Ovary (tissue), 9 donors: ENCODE results near the gene DDX56. TPM values are rescaled to one million over a fixed set of nuclear protein-coding genes. Genes with fewer than 3 reads are reported as not detected.

ENCODE experiments used
- DNase-seq, 5 donors: peaks; one replicate each; pipeline ENCODE4 v3.0.0-alpha.2; 2019 to 2020
- H3K27ac ChIP-seq, 2 donors: fragments of 200-600 bp; one replicate each; pipeline versions ENCODE4 v1.5.1 to v1.8.0; 2019 to 2022
- H3K27me3 ChIP-seq: fragments of 200-600 bp; one replicate; pipeline ENCODE4 v1.8.0; 2022
- H3K36me3 ChIP-seq: fragments of 200-600 bp; sonication (generic); one replicate; pipeline ENCODE4 v1.5.1; 2019
- H3K4me1 ChIP-seq: one replicate; pipeline ENCODE4 v1.8.1; 2013; ENCODE audit warnings: mild to moderate bottlenecking, moderate library complexity; ENCODE audit not compliant: insufficient read depth
- H3K4me3 ChIP-seq: fragments of 200-600 bp; sonication (generic); one replicate; pipeline ENCODE4 v1.5.1; 2017
- H3K9me3 ChIP-seq, 2 donors: fragments of 200-600 bp in 1 of 2; sonication (generic) in 1 of 2; one replicate each; pipeline versions ENCODE4 v1.5.1 to v1.8.1; 2013 to 2019; ENCODE audit warnings: mild to moderate bottlenecking in 1 of 2, moderate library complexity in 1 of 2
- EP300 ChIP-seq: sonication (generic); formaldehyde crosslinking; IDR thresholded peaks from one replicate; pipeline ENCODE4 v1.6.1; 2017; ENCODE audit warnings: antibody characterized with exemption
- POLR2A ChIP-seq: fragments of 450-650 bp; IDR thresholded peaks from one replicate; pipeline ENCODE4 v1.6.1; 2017; ENCODE audit warnings: antibody characterized with exemption, mild to moderate bottlenecking, moderate library complexity
- WGBS, 3 donors: extraction: QIAGEN DNeasy Blood & Tissue Kit in 1 of 3; methylation state at CpG; one replicate each; pipeline versions ENCODE4 v1.1.5 to v1.1.7; 2013 to 2017; 5-methylcytosine and 5-hydroxymethylcytosine counted together
- intact Hi-C, 4 donors: fragments of 100-400 bp; cut with DNase I; formaldehyde crosslinking; loops; one replicate each; pipeline versions ENCODE4 v1.11.0 to v1.15.1; 2022 to 2023
- polyA plus RNA-seq, 2 donors: library from polyadenylated mRNA; stranded (reverse); fragments of 200-250 nt in 1 of 2; fragments of 350-450 nt in 1 of 2; fragmentation: Illumina TruSeq in 1 of 2; extraction: RNeasy Lipid Tissue Mini Kit (QIAGEN cat#74804) in 1 of 2; gene quantifications; one replicate each; pipeline ENCODE4 v1.2.3, GENCODE V29; 2013 to 2014
- total RNA-seq, 7 donors: library from RNA; depleted of rRNA in 2 of 7; stranded (reverse); fragments of >200 nt in 2 of 7; fragmentation: NEBNext Ultra II Directional in 3 of 7; extraction: Animal tissue kit (Norgen Biotek cat#: 25700) in 3 of 7; gene quantifications; one replicate each; pipeline versions ENCODE4 v1.1.0 to v1.2.4, GENCODE V29; 2016 to 2023
- TF ChIP-seq, protein P1 (sequence below), 3 donors: fragments of 450-650 bp in 2 of 3; fragments of 200-600 bp in 1 of 3; IDR thresholded peaks; one replicate each; pipeline versions ENCODE4 v1.5.1 to v1.8.0; 2016 to 2022; ENCODE audit warnings: antibody characterized with exemption in 3 of 3, mild to moderate bottlenecking in 1 of 3
- donor health status: DM: no; HTN: no; CAD: no; lungs with moderate emphysema.
- donor health status: DM: no; HTN: no; CAD: no.
- donor health status: Bipolar disorder and iron deficiency.
- donor health status: DM: yes; HTN: yes; CAD: no.
- donor health status: DM: no; HTN: no; CAD: no.
- donor health status: DM: yes; HTN: yes; CAD: no.

DDX56 gene
- total and polyA plus RNA-seq, 9 donors = 33.6 to 78.4 (median 51.5) TPM

DNA sequence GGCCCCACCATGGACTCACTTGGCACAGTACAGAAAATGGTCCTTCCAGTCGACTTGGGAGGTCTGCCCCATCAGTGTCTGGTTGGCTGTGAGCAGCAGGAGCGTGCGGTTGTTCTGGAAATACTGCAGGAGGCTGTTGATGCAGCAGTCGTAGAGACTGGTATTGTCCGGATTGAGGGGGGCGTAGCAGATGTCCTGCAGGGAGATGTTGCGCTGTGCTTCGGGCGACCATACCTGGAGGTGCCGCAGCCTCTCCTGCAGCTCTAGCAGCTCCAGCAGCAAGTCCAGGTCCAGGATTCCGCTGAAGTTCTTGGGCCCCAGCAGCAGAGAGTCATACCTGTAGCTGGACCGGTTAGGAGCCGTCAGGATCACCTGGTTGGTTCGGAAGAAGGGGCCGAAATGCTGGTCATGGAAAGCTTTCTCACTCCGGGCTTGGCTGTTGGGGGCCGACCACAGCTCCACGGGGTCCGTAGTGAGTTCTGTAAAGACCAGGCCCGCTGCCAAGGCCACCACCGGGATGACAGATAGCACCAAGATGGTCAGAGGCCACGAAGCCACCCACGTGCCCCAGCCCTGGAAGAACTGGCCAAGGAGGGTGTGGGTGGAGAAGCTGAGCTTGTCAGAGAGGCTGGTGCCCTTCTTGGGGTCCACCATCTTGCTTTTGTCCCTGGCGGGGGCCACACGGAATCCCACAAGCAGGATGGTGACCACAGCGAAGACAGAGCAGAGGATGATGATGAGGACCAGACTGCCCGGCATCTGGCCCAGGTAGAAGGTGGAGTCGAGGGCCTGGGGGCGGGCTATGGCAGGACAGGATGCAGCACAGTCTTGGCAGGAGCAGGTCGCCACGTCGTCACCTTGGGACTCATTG lies 34.7 kb downstream of the DDX56 start:
- intact Hi-C loops = no loop called here
- Histone ChIP-seq H3K36me3 (no peaks in the 10 kb centered on the region), H3K4me3 (no peak overlapping the region), H3K9me3 (no peaks in the 10 kb centered on the region), H3K4me1 (no peaks in the 10 kb centered on the region), H3K27ac (no peak overlapping the region), H3K27me3 (no peaks in the 10 kb centered on the region)
- no peak for DNase-seq
- 90 to 91% (median 90%) methylated on average over 32 of the region's 32 CpGs for WGBS, 3 donors
- TF ChIP-seq POLR2A (no peak), EP300 (no peak)
- TF ChIP-seq, protein P1, sequence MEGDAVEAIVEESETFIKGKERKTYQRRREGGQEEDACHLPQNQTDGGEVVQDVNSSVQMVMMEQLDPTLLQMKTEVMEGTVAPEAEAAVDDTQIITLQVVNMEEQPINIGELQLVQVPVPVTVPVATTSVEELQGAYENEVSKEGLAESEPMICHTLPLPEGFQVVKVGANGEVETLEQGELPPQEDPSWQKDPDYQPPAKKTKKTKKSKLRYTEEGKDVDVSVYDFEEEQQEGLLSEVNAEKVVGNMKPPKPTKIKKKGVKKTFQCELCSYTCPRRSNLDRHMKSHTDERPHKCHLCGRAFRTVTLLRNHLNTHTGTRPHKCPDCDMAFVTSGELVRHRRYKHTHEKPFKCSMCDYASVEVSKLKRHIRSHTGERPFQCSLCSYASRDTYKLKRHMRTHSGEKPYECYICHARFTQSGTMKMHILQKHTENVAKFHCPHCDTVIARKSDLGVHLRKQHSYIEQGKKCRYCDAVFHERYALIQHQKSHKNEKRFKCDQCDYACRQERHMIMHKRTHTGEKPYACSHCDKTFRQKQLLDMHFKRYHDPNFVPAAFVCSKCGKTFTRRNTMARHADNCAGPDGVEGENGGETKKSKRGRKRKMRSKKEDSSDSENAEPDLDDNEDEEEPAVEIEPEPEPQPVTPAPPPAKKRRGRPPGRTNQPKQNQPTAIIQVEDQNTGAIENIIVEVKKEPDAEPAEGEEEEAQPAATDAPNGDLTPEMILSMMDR (IDR thresholded peaks at IDR 0.05) = no peak

DNA sequence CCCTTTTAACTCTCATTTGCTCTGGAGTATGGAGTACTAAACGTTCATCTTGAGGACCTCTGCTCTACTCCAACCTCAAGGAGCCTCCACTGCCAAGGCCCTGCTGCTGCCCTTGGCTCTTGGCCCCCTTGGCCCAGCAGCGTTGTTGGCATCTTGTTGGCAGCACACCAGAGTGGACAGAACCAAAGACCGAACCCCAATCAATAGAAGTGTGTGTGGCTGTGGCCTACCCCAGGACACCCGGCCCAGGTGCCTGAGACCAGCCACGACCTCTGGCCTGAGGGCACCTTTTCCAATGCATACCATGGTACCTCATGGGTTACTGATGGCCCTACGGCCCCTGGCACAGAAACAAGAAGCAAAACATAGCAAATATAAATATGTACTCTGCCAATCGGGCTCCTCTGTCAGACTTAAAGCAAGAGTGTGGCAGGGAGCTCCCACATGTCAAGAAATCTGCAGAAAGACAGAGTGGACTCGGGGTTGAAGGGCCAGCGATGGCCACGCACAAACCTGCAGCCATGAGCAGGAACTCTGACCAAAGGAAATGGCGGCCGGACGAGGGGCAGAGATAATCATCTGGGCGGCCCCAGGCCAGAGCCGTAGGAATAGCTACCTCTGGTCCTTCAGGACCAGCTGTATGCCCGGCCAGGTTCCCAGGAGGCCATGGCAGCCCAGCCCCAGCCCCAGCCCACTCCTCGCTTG lies 35.5 kb downstream of the DDX56 start:
- Histone ChIP-seq H3K27me3 (no peaks in the 10 kb centered on the region), H3K4me3 (no peak overlapping the region), H3K36me3 (no peaks in the 10 kb centered on the region), H3K9me3 (no peaks in the 10 kb centered on the region), H3K27ac (no peak overlapping the region), H3K4me1 (no peaks in the 10 kb centered on the region)
- intact Hi-C loops = no loop called here
- TF ChIP-seq EP300 (no peak), POLR2A (no peak)
- TF ChIP-seq, protein P1 (IDR thresholded peaks at IDR 0.05) = no peak
- DNase-seq = no peak
- WGBS, 3 donors = 86 to 87% (median 86%) methylated on average over 17 of the region's 17 CpGs

DNA sequence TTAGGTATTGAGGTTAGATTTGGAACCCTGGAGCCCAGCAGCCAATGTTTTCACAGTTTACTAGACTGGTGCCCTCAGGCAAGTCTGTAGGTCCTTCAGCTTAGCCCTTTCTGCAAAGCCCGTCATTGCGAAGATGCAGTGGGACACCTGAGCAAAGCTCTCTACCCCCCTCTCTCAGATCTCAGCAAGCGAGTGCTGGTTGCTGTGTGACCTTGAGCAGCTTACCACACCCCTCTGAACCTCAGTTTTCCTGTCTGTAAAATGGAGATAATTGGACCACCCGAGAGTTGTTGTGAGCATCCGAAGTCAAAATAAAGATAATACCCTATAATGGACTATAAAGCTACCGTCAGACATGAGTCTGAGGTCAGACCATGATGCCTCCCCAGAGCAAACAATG lies 36.3 kb downstream of the DDX56 start:
- no peak for DNase-seq
- 76 to 85% (median 78%) methylated on average over 6 of the region's 6 CpGs for WGBS, 3 donors
- H3K27me3 ChIP-seq = no peaks in the 10 kb centered on the region
- TF ChIP-seq EP300 (no peak), POLR2A (no peak)
- TF ChIP-seq, protein P1 (IDR thresholded peaks at IDR 0.05) = no peak
- H3K4me1 ChIP-seq = no peaks in the 10 kb centered on the region
- H3K9me3 ChIP-seq = no peaks in the 10 kb centered on the region
- no peaks in the 10 kb centered on the region for H3K36me3 ChIP-seq
- no peak overlapping the region for H3K27ac ChIP-seq
- no peak overlapping the region for H3K4me3 ChIP-seq
- intact Hi-C loops = no loop called here

DNA sequence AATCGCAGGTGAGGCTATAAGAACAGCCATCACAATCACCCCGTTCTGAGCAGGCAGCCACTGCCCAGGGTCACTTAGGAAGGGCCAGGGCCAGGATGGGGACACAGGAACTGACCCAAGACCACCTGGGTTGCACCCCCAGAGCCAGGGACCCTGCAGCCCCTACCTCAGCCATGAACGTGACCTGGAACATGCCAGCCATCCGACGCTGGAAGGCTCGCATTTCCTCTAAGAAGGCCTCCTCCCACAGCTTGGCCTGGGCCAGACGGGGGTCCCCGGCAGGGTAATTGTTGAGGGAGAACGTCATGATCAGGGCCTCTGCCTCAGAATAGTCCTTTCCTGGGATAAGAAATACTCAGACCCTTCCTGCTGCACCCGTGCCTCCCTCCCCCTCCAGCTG lies 37.6 kb downstream of the DDX56 start:
- Histone ChIP-seq H3K4me3 (no peak overlapping the region), H3K9me3 (no peaks in the 10 kb centered on the region), H3K36me3 (no peaks in the 10 kb centered on the region), H3K4me1 (no peaks in the 10 kb centered on the region), H3K27me3 (no peaks in the 10 kb centered on the region), H3K27ac (no peak overlapping the region)
- 67 to 76% (median 73%) methylated on average over 10 of the region's 10 CpGs for WGBS, 3 donors
- intact Hi-C loops = no loop called here
- no peak for DNase-seq
- no peak for TF ChIP-seq EP300
- TF ChIP-seq, protein P1 (IDR thresholded peaks at IDR 0.05) = no peak
- TF ChIP-seq POLR2A = no peak
